MM.1S (cell line): ENCODE data around the gene GAREM2.

Experiments
- DNase-seq: peaks from one replicate; pipeline ENCODE4 v3.0.0-alpha.2; 2015
- H2AFZ ChIP-seq: fragments of 300-600 bp; sonication (generic); 2 replicates; pipeline ENCODE4 v1.6.0; 2016; ENCODE audit warnings: antibody characterized with exemption, low read length
- H3F3A ChIP-seq: fragments of 300-600 bp; sonication (generic); 2 replicates; pipeline ENCODE4 v1.6.1; 2016; ENCODE audit warnings: mild to moderate bottlenecking, antibody characterized with exemption, low read length, moderate library complexity, mixed read lengths; ENCODE audit not compliant: insufficient read depth
- H3K27ac ChIP-seq: fragments of 300-600 bp; sonication (generic); 2 replicates; pipeline ENCODE4 v1.5.1; 2016; ENCODE audit warnings: mild to moderate bottlenecking, low read length
- H3K27me3 ChIP-seq: fragments of 300-600 bp; sonication (generic); replicated peaks from 2 replicates; pipeline ENCODE4 v1.6.0; 2016; ENCODE audit warnings: low read length; ENCODE audit not compliant: insufficient read depth
- H3K36me3 ChIP-seq: fragments of 300-600 bp; sonication (generic); replicated peaks from 2 replicates; pipeline ENCODE4 v1.6.1; 2016; ENCODE audit warnings: mild to moderate bottlenecking, low read length, mixed read lengths; ENCODE audit not compliant: insufficient read depth
- H3K4me1 ChIP-seq: fragments of 300-600 bp; sonication (generic); 2 replicates; pipeline ENCODE4 v1.6.1; 2016; ENCODE audit warnings: low read length, mixed read lengths
- H3K4me2 ChIP-seq: fragments of 300-600 bp; sonication (generic); 2 replicates; pipeline ENCODE4 v1.6.0; 2016; ENCODE audit warnings: low read depth, low read length
- H3K4me3 ChIP-seq: fragments of 300-600 bp; sonication (generic); 2 replicates; pipeline ENCODE4 v1.5.1; 2016; ENCODE audit warnings: low read length, mixed read lengths
- H3K79me2 ChIP-seq: fragments of 300-600 bp; sonication (generic); 2 replicates; pipeline ENCODE4 v1.6.1; 2016; ENCODE audit warnings: mixed run types, low read length, mixed read lengths
- H3K9ac ChIP-seq: fragments of 300-600 bp; sonication (generic); 2 replicates; pipeline ENCODE4 v1.6.1; 2016; ENCODE audit warnings: low read length, mixed read lengths
- H3K9me2 ChIP-seq: fragments of 300-600 bp; sonication (generic); replicated peaks from 2 replicates; pipeline ENCODE4 v1.6.1; 2016; ENCODE audit warnings: mild to moderate bottlenecking, low read length, mixed read lengths; ENCODE audit not compliant: insufficient read depth
- H3K9me3 ChIP-seq: fragments of 300-600 bp; sonication (generic); replicated peaks from 2 replicates; pipeline ENCODE4 v1.6.1; 2016; ENCODE audit warnings: mild to moderate bottlenecking, low read length, mixed read lengths; ENCODE audit not compliant: insufficient read depth
- H4K20me1 ChIP-seq: fragments of 300-600 bp; sonication (generic); 2 replicates; pipeline ENCODE4 v1.6.1; 2016; ENCODE audit warnings: mild to moderate bottlenecking, low read length, moderate library complexity, mixed read lengths; ENCODE audit not compliant: insufficient read depth
- CTCF ChIP-seq: fragments of 300-600 bp; sonication (generic); IDR thresholded peaks from 2 replicates; pipeline ENCODE4 v1.5.1; 2016; ENCODE audit warnings: antibody characterized with exemption, low read length, mixed read lengths
- EZH2 ChIP-seq: fragments of 300-600 bp; sonication (generic); optimal IDR thresholded peaks from 2 replicates; pipeline ENCODE3; 2017; ENCODE audit warnings: low read depth, mild to moderate bottlenecking, antibody characterized with exemption, low read length, mixed read lengths
- EZH2phosphoT487 ChIP-seq: fragments of 300-600 bp; sonication (generic); IDR thresholded peaks from 2 replicates; pipeline ENCODE4 v1.6.1; 2018; ENCODE audit warnings: antibody characterized with exemption, low read length

The GAREM2 gene

GRCh38 chr2:26185304-26185928 lies 12.5 kb downstream of the GAREM2 start:
- H2AFZ ChIP-seq: peak overlapping the region; percentile 80

GRCh38 chr2:26185954-26186770 lies 13.3 kb downstream of the GAREM2 start:
- DNase-seq: no peak
- Histone ChIP-seq H3K36me3 (no peaks in the 10 kb centered on the region), H3K9ac (no peak overlapping the region)

More at GRCh38 chr2:26185304-26185928, 12.5 kb downstream of the GAREM2 start:
- Histone ChIP-seq H3K27me3 (peaks cover 10% of the 10 kb centered on the region), H3K9me2 (no peaks in the 10 kb centered on the region), H4K20me1 (no peaks in the 10 kb centered on the region), H3K79me2 (no peaks in the 10 kb centered on the region), H3K4me3 (peak overlapping the region; percentile 47; the same call in 1 of the 2 replicates), H3F3A (no peaks in the 10 kb centered on the region), H3K9me3 (no peaks in the 10 kb centered on the region), H3K27ac (no peak overlapping the region), H3K4me2 (peak overlapping the region; percentile 73), H3K36me3 (no peaks in the 10 kb centered on the region), H3K9ac (peak overlapping the region; percentile 26; the same call in 1 of the 2 replicates), H3K4me1 (0 out of 2 replicates have a peak, but pooled peaks cover 2% of the 10 kb centered on the region)
- TF ChIP-seq EZH2 (no peak), EZH2phosphoT487 (no peak), CTCF (no peak)
- DNase-seq: no peak

GRCh38 chr2:26187114-26187513 lies 14.2 kb downstream of the GAREM2 start:
- H4K20me1 ChIP-seq: no peaks in the 10 kb centered on the region
- H3F3A ChIP-seq: no peaks in the 10 kb centered on the region
- H3K4me1 ChIP-seq: 0 out of 2 replicates have a peak, but pooled peaks cover 2% of the 10 kb centered on the region
- DNase-seq: no peak
- H3K9me3 ChIP-seq: no peaks in the 10 kb centered on the region
- H3K27me3 ChIP-seq: peaks cover 10% of the 10 kb centered on the region
- TF ChIP-seq CTCF (no peak), EZH2 (no peak), EZH2phosphoT487 (no peak)
- no peak overlapping the region for H3K27ac ChIP-seq
- no peak overlapping the region for H3K4me3 ChIP-seq
- no peak overlapping the region for H3K4me2 ChIP-seq
- H3K9me2 ChIP-seq: no peaks in the 10 kb centered on the region
- no peak overlapping the region for H3K9ac ChIP-seq
- H2AFZ ChIP-seq: no peak overlapping the region
- no peaks in the 10 kb centered on the region for H3K36me3 ChIP-seq
- H3K79me2 ChIP-seq: no peaks in the 10 kb centered on the region

More at GRCh38 chr2:26185954-26186770, 13.3 kb downstream of the GAREM2 start:
- H3K4me3 ChIP-seq: no peak overlapping the region
- H3F3A ChIP-seq: no peaks in the 10 kb centered on the region
- H3K9me2 ChIP-seq: no peaks in the 10 kb centered on the region
- H4K20me1 ChIP-seq: no peaks in the 10 kb centered on the region
- no peaks in the 10 kb centered on the region for H3K79me2 ChIP-seq
- H3K9me3 ChIP-seq: no peaks in the 10 kb centered on the region
- peaks cover 10% of the 10 kb centered on the region for H3K27me3 ChIP-seq
- no peak overlapping the region for H3K27ac ChIP-seq
- no peak overlapping the region for H3K4me2 ChIP-seq
- H3K4me1 ChIP-seq: 0 out of 2 replicates have a peak, but pooled peaks cover 2% of the 10 kb centered on the region
- no peak for TF ChIP-seq EZH2
- TF ChIP-seq EZH2phosphoT487: no peak
- TF ChIP-seq CTCF: no peak
- no peak overlapping the region for H2AFZ ChIP-seq
